Activated CD8-positive, alpha-beta memory T cell treated with anti-CD3 and anti-CD28 coated beads for 24 hours (primary cell): ENCODE data around the gene TIMMDC1.
"Not testable (repeated sequence)": the region's sequence is repeated elsewhere in the genome, so short reads cannot be mapped to it uniquely, and the experiment has no call there.

Experiments used
- DNase-seq: peaks from one replicate; pipeline ENCODE4 v3.0.0-alpha.2; 2020

TIMMDC1 gene

GRCh38 chr3:119514637-119515036 is 16.3 kb downstream of the TIMMDC1 start:
- DNase-seq = no peak

GRCh38 chr3:119517112-119517511 is 18.8 kb downstream of the TIMMDC1 start:
- DNase-seq = no peak

DNA sequence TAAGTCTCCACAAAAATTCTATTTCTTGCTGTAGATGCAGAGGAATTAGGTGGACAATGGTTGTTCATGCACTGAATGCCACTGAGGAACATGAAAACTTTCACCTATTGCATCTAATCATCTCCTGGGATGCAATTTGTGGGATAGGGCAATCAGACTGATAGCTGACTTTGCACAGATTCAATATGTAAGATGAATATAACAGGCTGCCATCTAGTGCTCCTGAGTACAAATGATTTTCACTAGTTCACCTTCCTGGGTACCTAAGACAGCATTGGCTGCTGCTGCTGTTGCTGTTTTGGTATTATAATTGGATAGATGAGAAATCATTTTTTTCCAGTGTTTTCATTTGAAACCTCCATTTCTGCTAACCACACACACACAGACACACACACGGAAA is 19.7 kb downstream of the TIMMDC1 start:
- no peak for DNase-seq

DNA sequence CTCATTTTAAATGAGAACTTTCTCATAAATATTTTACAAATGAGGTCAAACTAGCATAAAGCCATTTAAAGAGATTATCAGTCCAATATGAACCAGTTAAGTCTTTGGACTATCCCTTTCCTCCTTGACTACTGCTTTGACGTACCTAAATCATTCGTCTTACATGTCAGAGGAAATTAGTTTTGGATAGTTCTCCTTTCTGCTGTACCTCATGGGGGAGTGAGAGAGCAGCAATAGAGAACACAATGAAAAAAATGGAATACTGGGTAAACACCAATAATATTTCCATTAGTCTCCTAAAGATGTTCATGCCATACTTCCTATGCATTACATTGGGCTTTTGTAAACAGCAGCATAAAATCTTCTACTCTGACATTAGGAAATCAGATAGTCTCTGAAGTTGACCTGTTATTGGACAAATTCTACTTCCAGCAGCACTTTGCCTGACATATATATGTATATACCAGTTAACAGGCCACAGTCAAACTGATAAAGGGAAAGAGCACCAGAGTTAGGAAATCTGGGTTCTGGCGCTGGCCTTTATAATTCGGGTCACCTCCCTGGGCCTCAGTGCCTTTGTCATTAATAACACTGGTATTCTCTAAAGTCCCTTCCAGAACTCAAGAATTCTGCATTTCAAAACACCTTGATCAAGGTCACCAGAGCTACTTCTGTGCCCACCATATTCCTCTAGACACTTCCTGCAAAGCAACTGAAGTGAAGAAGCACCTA is 26.8 kb downstream of the TIMMDC1 start:
- DNase-seq = no peak

- DNase-seq = no peak
These were observed 29.4 kb downstream of the TIMMDC1 start for GRCh38 chr3:119527714-119528113.

DNA sequence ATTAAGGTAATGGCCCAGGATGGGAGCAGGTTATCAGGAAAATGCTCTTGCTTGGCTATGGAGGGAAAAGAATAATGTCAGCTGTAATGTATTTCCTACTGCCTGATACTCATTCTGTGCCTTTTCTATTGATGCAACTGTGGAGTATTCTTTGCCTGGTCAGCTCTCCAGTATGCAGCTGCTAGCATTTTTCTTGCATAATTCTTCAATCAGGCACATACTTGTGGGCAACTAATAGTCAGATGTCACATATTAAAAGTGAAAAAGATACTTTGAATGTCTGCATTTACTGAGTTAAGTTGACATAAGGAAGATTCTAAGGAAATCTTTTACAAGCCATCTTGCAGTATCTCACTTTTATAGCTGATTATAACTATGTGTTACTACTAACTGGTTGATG is 31.5 kb downstream of the TIMMDC1 start:
- no peak for DNase-seq

- DNase-seq = no peak
These were observed 32.1 kb downstream of the TIMMDC1 start for GRCh38 chr3:119530456-119530855.

DNA sequence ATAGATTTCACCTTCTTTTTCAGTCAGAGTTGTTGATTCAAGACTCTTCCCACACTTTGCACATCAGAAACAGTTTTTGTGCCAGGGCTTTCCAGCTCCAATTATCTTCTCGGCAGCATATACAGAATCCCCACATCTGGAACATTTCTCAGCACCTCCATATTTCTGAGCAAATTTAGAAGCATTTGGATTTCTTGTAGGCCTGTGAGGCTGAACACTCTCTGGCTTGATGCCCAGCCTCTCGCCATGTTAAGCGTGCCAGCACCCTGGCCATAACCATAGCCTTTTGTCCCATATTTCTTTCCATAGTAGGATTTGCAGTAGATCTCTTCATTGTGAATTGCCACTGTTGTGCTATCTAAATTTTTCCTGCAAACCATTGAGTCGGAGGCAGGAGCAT is 32.8 kb downstream of the TIMMDC1 start:
- no peak for DNase-seq

- no peak for DNase-seq
These were observed 35.9 kb downstream of the TIMMDC1 start for GRCh38 chr3:119534296-119534695.

GRCh38 chr3:119536757-119537156 is 38.4 kb downstream of the TIMMDC1 start:
- no peak for DNase-seq

DNA sequence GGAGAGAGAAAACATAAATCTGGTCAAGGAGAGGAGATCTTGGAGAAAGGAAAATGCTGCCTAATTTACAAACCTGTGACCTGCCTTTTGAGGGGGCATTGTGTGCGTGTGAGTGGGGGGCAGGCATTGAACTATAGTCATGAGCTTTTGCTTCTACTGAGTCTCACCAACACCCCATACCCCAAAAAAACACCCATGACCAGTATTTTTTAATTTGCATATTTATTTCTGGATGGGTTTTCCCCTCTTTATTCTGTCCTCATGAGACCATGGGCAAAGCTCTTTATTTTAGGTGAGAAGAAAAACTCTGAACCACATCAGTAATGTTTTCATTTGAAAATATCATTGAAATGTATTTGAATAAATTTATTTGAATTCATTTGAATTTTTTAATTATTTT is 40.4 kb downstream of the TIMMDC1 start:
- no peak for DNase-seq

DNA sequence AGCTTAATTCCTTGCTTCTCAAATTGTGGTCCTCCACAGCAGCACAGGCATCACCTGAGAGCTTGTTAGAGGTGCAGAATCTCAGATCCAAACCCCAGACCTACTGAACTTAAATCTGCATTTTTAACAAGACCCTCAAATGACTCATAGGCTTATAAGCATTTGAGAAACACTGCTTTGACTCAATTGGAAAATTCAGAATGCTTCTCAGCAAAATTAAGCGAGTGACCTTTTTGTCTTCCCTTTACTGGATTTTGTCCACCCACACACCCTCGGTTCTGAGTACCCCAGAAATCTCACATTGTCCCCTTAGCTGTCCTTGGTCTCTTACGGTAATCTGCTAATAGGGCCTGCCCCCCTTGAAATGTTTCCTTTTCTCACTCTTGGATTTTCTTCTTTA is 43.2 kb downstream of the TIMMDC1 start:
- DNase-seq = no peak

GRCh38 chr3:119542168-119542767 is 43.9 kb downstream of the TIMMDC1 start:
- DNase-seq = no peak

DNA sequence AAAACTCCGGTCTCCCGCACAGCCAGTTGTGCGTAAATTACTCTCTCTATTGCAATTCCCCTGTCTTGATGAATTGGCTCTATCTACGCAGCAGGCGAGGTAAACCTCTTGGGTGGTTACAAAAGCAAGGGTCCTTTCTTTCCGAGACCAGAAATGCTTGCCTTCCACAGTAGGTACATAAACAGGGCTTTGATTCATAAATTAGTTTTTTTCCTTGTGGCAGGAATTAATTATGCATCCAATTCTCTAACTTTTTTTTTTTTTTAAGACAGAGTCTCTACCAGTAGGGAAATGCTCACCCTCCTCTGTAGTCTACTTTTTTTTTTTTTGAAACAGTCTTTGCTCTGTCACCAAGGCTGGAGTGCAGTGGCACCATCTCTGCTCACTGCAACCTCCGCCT is 44.8 kb downstream of the TIMMDC1 start:
- DNase-seq = no peak

- DNase-seq = no peak
These were observed 48.9 kb downstream of the TIMMDC1 start for GRCh38 chr3:119547227-119547626.

GRCh38 chr3:119548341-119548740 is 50.0 kb downstream of the TIMMDC1 start:
- DNase-seq = no peak

GRCh38 chr3:119550192-119550910 is 52.0 kb downstream of the TIMMDC1 start:
- DNase-seq = no peak

- no peak for DNase-seq
These were observed 53.3 kb downstream of the TIMMDC1 start for GRCh38 chr3:119551598-119551997.

GRCh38 chr3:119552928-119553327 is 54.6 kb downstream of the TIMMDC1 start:
- DNase-seq = not testable (repeated sequence)

DNA sequence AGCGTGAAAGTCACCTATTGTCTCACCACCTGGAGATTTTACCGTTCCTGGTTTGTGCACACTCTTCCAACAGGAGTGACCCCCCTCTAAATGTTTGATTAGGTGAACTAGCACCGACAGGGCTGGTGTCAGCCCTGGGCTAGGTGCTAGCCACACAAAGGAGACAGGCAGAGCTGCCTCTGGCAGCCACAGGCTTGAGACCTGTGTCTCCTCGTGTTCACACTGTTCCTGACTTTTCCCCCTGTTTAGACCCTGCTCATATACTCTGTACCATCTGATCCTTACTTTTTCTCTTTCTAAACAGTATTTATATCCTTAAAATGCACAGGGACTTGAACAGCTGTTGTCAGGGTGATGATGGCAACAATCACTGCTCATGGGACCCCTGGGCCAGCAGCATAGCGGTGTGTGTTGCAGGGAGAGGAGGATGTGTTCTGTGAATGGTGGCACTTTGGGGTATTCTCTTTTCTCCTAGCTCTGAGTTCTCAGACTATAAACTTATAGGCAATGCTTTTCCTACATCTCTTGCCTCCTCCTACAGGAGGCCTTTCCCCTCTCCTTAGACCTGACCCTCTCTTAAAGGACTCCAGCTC is 55.6 kb downstream of the TIMMDC1 start:
- no peak for DNase-seq

DNA sequence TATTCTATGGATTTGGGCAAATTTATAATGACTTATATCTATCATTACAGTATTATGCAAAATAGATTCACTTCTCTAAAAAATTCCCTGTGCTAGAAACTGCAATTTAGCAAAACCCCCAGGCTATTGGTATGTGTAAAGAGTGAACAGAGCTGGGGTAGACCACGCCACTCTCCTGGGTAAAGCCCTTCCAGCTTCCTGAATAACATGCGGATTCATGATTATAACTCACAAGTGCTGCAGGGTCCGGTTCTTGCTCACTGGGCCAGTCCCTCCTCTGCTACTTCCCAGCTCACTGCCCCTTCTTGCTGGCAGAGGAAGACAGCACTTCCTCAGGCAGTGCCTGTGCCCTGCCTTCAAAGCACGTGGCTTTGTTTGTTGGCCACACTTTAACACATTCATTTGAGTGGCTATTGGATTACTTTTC is 57.0 kb downstream of the TIMMDC1 start:
- DNase-seq = no peak

GRCh38 chr3:119555929-119556328 is 57.6 kb downstream of the TIMMDC1 start:
- no peak for DNase-seq

DNA sequence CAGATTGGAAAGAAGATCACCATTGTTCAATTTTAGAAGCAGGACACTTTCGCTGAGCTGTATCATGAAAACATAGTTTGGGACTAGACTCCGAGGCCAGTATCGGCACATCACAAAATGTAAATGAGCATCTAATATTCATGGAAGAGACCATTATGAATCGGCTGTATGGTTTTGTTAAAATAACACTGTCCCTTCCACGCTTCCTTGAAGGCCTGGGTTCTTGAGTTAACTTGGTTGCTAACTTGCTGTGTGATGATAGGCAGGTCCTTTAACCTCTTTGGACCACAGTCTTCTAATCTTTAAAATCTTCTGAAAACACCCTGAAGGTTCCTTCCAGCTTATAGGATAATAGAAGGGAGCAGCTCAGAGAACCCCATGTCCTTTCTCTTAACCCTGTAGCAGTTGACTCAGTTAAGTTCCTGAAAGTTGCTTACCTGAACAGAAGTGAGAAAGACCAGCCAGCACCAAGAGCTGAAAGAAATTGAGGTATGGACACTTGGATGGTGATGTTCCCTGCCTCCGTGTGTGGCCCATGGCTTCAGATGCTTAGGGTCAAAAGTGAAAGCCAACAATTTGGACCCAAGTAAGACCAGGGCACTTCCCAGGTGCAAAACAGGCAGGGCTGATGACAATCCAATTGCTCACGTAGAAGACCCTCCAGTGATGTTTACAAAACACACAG is 59.0 kb downstream of the TIMMDC1 start:
- DNase-seq = no peak
